Umbilical cord (tissue), 2 donors: ENCODE data around the gene MAD2L1BP. TPM values are rescaled to one million over a fixed set of nuclear protein-coding genes. Genes with fewer than 3 reads are reported as not detected.

Experiments
- DNase-seq: peaks from one replicate; pipeline ENCODE4 v3.0.0-alpha.2; 2015; ENCODE audit warnings: low spot score
- total RNA-seq: library from RNA; depleted of rRNA; stranded (reverse); fragments of >200 nt; gene quantifications from one replicate; pipeline ENCODE4 v1.2.3, GENCODE V29; 2014; ENCODE audit warnings: low replicate concordance; ENCODE audit not compliant: insufficient read depth

MAD2L1BP gene
- total RNA-seq, 1 donor from 2014 or later: 17.3 TPM

DNA sequence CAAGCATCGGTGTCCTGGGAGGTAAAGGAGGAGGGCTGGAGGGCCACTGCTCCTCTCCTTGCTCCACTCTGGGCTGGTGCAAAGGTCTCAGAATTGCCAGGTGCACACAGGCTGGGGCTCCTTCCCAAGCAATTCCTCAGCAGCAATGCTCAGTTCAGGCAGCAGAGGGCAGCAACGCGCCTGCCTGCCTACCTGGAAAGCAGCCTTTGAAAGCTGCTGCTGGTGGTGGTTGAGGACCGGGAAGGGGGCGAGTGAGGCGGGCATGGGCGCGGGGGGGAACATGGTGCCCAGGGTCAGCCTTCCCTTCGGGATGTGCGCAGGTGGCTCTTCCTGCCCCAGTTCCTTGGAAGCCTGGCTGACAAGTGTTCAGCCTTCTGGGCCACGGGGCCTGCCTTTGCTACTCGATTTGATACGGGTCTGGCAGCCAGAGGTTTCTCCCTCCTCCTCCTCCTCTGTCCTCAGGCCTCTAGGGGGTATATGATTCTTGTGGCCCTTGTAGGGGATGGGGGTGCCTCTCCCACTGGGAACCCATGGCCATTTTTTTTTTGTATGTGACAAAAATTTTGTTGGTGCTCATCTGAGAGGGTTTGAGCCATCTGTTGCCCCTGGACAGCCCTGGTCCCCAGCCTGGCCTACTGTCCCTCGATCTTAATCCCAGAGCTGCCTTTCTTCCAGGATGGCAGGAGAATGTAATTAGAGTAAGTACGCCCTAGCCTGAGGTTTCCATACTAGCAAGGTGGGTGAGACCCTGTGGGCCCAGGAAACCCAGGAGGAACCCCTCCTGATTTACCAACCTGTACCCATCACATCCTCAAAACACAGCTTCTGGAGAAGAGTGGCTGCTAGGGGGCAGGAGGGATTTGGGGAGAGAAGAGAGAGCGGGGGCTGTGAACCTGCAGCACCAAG, 31.9 kb downstream of the MAD2L1BP start:
- peak; percentile 88 for DNase-seq

DNA sequence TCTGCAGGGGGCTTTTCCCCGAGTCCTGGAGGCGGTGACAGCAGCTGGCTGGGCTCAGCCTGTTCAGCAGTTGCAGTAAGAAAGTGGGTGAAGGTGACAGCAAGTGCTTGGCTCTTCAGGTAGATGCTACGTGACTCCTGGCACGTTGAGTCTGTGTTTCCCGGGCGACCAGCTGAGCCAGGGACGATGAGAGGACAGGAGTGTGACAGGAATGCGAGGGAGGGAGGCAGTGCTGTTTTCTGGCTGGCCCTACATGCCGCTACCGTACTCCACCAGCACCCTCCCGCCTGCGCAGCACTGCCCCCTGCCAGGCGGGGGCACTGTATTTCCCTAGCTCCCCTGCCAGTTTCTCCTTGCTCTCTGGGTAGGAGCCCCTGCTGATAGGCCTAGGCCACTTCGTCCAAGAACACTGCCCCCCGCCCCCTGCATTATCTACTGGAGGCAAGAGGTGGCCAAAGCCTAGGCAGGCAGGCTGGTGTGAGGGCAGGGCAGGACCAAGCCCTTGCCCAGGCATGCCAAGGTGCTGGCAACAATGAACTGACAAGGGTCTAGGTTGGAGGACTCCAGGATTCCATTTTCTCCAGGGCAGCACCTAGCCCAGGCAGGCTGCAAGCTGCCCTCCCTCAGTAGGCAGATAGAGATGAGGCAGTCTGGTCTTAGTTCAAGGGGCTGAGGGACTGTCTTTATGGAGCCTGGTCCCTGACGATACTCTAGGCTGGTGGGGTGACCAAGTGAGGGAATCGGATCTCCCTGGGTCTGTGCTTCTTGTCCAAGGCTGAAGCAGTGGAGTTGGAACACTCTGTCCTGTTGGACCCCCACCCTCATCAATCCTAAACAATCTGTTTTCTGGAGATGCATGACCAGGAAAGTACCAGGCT, 32.8 kb downstream of the MAD2L1BP start:
- DNase-seq: peak; percentile 86

DNA sequence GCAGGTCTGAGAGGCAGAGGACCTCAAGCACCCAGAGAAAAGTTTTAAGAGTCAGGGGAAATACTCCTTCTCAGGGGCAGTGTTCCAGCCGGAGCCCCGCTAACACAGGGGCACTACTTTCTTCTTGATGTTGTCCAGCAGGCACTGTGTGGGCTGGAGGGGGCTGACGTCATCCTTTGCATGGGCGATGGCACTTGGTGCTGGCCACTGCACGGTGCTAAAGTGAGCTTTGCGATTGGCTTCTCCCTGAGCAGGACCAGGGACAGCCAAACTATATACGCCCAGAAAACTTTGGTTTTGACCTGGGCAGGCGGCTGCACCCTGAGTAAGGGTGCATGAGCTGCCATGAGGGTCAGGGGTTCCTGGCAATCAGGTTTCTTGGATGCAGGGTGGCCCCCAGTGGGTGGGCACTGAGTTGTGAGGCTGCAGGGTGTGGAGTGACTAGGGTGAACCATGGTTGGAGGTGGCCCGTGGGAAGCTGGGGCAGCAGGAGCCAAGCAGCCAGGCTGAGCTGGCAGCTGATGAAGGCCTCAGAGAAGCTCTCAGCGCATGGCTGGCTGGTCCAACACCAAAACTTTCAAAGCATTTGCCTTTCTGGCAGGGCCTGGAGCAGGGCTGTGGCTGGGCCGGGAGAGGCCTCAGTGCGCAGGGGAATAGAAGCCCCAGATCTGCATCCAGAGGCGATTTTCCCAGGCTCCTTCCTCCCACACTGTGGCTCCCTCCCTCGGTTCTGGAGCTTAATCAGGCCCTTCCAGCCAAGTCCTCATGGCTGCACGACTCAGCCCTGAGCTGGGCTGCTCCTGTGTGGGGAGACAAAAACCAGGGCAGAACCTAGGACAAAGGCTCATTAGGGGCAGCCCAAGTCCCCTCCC, 33.6 kb downstream of the MAD2L1BP start:
- peak; percentile 70 for DNase-seq

DNA sequence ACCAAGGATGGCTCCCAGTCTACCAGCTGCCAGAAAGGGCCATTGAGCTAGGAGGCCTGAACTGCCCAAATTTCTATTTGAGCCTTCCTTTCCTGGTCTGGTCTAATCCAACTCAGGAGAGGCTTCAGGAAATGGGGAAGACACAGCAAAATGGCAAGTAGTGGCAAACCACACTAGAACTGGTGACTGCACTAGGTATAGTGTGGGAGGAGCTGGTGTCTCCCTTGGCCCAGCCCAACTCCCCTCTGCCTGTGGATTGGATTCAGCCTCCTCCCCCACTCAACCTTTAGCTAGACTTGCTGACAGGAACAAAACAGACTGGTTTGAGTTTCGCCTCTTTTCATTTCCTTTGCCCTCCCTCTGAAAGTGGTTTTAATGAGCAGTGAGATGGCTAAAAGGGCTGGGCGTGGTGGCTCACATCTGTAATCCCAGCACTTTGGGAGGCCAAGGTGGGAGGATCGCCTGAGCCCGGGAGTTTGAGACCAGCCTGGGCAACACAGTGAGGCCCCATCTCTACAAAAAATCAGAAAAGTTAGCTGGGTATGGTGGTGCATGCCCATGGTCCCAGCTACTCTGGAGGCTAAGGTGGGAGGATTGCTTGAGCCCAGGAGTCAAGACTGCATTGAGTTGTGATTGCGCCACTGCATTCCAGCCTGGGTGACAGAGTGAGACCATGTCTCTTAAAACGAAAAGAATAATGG, 34.4 kb downstream of the MAD2L1BP start:
- peak; percentile 82 for DNase-seq

DNA sequence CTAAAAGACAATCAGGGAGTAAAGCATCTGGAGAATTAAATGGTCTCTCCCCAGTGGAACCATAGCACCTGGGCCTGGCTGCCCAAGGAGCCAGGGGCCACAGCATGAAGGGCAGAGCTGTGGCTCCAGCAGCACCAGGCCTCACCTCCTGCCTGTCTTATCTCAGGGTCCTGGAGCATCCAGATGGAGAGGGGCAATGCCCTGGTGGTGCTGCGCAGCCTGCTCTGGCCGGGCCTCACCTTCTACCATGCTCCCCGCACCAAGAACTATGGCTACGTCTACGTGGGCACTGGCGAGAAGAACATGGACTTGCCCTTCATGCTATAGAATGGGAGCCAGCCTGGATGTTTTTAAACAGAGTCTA, 35.0 kb downstream of the MAD2L1BP start:
- no peak for DNase-seq

DNA sequence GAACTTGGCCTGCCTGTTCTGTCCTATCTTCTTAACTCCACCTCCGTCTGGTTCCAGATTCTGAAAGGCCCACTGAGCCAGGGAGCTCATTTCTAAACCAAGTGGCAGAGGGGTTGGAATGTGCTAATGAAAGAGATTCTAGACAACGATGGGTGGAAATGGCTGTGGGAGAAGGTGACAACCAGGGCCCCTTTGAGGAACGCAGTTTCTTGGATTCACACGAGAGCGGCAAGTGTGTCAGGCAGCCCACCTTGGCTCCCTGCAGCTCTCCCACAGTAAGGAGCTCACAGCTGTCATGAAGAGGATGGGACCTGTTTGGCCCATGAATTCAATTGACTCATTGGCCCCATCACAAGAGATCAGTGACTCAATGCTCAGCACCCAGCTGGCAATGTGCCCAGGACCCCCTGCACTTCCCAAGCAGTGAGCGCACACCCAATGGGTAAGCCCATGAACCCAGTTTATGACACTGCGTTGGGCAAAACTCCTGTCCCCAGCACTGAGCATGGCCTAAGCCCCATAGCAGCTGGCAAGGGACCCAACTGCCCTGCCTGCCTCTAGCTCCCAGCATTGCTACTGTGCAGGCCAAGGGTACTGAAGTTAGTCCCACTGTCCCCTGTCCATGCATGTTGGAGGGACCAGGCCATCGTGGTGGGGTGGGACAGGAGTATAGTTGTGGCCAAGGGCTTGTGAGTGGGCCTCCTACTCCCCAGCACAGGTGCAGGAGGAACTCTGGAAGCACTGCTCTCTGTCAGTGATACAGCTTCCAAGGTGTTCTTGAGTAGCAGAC, 35.6 kb downstream of the MAD2L1BP start:
- DNase-seq: no peak

DNA sequence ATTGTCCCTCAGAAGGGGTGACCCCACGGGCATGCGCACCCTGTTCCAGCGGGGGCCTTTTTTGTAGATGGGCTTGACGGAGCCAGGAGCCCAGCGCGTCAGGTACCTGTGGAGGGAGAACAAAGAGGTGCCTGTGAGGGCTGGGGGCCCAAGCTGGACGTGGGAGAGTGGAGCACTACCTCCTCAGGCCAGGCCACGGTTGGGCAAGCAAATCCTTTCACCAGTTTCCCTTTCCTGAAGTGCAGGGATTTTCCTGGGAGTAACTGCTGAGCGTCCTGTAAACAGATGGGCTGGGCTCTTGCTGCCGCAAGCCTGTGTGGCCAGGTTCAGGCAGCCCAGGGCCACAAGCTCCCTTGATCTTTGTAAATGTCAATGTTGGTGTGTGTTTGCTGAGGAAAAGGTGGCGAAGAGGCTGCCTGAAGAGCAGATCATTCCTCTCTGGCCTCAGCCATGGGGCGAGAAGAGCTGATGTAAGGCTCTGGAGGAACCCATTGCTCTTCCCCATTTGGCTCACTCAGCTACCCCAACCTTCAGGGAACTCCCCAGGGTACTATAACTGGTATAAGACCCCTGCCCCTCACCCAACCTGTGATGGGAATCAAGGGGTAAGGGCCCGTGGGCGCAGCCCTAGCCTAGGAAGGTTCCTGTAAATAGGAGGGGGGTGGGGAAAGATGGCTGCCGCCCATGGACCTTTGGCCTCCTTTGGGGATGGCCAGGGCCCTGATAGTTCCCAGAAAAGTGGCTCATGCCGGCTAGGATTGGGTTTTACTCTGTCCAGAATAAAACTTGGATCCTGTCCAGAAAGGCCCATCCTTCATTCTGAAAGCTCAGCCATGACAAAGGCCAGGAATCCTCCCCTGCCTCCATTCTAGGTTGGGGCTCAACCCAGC, 36.4 kb downstream of the MAD2L1BP start:
- DNase-seq: no peak

DNA sequence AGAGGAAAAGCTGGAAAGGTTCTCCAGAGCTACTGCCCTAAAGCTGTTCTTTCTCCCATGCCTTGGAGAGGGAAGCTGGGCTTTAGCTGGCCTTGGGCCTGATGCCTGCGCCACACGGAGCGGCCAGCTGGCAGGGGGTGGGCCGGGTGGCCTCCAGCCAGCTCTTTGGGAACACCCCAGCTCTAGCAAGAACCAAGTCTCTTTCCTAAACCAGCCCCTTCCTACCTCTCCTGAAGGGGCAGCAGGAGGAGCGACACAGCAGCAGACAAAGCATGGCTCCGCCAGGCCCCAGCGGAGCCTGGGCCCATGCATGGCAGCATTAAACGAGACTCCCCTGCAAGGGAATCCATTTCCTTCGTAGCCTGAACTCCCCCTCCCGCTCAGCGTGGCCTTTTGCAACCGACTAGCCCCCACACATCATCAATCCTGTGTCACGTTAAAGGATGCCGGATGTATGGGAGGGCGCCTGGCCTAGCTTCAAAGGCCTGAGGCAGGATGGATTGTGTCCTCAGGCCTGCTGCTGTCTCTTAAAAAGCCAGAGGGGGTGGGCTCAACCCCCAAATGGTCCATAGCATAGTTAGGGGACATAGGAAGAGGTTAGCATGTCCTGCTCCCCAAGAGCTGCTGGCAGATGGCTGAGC, 37.9 kb downstream of the MAD2L1BP start:
- DNase-seq: peak; percentile 55

DNA sequence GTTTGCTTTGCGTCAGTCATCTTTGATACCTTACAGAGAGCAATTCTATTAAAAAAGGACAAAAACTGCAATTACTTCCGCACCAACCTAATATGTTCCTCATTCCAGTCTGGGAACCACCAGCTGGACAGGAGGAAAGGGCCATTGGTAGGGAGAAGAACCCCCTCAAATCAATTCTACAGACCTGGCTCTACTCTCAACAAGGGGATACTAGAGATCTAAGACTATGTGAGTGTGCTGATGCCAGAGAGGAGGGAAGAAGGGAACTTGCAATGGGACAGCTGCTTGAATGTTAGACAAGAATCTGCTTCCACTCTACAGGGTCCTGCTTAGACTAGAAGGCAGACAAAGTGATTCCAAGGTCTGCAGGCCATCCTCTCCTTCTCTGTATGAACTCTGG, 38.7 kb downstream of the MAD2L1BP start:
- DNase-seq: no peak

DNA sequence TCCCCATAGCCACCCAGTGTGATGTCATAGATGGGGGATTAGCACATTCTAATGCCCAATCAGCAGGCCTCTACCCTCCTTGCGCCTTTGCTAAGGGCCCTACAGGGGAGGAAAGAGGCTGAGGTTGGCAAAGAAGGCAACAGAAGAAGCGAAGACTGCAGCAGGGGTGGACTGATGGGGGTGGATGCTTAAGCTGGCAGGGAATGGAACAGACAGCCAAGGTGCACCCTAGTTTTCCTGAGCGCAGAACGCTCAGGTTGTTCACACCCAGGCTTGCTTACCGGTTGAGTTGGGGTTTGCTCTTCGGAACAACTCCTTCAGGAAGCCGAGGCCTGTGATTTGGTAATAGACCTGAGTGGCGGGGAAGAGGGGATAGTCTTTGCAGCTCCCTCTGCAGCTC, 39.3 kb downstream of the MAD2L1BP start:
- DNase-seq: no peak

DNA sequence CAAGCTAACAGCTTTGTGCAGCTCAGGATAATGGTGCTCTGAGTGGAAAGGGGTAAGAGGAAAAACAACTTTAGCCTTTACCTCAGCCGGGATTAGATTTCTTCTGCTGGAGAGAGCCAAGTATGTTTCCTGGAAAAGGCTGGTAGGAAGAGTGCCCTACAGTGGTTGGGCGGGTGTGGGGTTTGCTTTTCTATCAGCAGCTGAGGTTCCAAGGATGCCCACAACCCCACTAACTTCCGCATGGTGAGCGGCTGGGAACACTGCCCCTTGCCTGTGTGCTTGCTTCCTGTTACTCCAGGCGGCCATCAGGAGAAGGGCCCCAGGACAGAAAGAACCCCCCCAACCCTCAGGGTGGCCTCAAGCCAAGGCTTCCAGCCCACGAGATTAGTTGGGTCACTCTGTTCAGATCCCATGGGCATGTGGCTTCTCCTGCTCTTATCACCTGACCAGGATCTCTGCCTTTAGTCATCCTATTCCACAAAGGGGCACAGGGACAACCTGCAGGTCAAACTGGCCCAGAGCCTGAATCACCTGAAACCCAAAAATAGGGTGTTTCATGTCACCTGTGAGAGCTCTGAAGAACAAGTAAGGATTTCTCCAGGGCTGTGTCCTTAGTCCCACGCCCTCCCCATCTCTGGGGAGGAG, 41.4 kb downstream of the MAD2L1BP start:
- DNase-seq: no peak

DNA sequence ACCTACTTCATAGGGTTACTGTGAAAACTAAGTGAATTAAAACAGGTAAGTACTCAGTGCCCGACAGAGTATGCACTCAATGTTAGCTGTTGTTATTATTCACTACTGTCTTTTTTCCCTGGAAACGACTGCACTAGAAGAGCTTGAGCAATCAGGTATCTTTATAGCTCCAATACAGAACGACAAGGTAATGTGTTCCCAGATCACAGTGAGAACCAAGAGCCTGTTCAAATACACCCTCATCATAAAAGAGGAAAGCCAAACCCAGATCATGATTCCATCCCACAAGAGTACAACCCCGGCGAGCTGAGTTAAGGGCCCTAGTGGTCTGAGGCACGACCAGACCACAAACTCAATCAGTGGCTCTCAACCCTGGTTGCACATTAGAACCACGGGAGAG, 42.1 kb downstream of the MAD2L1BP start:
- DNase-seq: no peak

DNA sequence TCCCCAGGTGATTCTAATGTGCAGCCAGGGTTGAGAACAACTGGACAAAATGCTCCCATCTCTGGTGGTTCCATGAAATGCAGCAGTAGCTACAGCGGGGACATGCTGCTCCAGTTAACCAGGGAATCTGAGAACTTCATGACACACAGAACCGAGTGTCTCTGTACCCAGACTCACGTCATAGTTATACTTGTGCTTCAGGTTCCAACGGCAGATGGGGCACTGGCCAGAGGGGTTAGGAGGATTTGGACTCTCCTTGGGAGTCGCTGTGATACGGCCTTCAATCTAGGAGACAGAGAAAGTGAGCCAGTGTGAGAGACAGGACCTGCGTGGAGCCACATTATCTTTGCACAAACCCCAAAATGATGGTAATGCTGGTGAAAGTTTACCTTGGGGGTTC, 42.7 kb downstream of the MAD2L1BP start:
- no peak for DNase-seq

DNA sequence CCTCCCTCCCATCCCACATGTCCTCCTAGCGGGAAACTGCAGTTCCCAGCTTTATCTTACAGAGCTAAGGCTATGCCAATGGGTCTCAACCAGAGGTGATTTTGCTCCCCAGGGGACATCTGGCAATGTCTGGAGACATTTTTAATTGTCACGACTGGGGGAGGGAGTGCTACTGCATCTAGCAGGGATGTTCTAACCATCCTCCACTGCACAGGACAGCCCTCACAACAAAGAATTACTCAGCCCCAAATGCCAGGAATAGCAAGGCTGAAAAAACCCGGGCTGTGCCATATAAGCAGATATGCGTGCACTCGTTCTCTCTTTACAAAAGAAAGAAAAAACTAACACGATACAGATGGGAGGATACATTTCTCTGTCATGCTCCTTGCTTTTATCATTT, 43.4 kb downstream of the MAD2L1BP start:
- peak; percentile 57 for DNase-seq

DNA sequence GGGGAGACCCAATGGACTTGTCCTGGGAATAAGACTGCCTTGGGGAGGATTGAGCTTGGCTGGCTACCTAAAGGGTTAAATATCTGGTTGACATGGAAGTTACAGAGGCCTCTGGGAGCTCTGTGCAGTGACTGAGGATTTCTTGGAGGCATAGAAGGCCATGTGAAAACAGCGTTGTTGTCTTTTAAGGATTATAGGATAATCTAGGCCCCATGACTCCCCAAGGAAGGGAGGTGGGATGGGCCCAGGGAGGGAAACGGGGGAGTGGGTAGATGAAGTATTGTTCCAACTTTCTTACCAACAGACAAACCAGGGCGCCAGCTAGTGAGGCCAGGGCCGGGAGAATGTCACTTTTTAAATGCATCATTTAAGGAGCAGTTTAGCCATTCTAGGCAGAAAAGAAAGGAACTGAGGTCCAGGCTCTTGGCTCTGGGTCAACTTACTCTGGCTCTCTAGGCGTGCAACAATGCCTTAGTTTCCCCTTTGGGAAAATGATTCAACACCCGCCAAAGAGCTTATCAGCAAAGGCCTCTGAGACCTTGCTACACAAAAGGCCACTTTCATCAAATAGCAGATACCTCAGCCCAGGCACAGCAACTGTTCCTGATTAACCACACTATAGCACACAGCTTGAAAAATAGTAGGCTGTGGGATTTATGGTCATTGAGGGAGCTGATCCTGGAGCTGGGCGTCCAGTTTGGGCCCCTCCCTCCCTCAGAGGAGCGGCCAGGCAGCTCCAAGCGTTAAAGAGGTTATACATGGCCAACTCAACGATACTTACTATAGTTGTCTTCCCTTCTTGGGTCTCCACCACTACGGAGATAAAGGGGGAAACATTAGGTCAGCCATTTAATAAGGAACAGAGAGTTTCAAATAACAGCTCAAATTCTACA, 44.9 kb downstream of the MAD2L1BP start:
- peak; percentile 52 for DNase-seq

DNA sequence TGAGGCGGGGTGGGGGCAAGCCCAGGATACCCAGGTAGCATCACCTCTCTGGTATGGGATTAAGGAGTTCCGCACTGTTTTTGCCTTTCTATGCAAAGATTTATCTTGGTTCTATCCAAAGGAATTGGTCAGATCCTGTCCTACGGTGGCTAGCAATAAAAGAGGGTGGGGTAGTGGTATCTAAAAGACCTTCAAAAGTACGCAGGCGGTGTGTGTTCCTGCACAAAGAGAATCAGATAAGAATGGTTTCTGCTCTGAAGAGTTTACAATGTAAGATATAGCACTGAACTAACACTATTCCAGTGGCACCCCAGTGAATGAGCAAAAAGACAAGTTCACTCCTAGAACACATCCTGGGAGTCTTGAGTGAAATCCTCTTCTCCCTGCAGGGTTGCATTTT, 45.7 kb downstream of the MAD2L1BP start:
- no peak for DNase-seq
